KOPT-K1 (cell line): Measurements from ENCODE around the gene SCN5A.

ENCODE experiments used
- H3K27ac ChIP-seq: fragments of 200-600 bp; sonication (generic); 2 replicates; pipeline ENCODE4 v1.5.1; 2016; ENCODE audit warnings: antibody characterized with exemption, mild to moderate bottlenecking, low read depth, low read length; ENCODE audit not compliant: poor library complexity, severe bottlenecking
- H3K36me3 ChIP-seq: fragments of 200-600 bp; sonication (generic); 2 replicates; pipeline ENCODE4 v1.5.1; 2017; ENCODE audit warnings: antibody characterized with exemption, mild to moderate bottlenecking, low read length, moderate library complexity; ENCODE audit not compliant: insufficient read depth
- H3K9me3 ChIP-seq: fragments of 200-600 bp; sonication (generic); 2 replicates; pipeline ENCODE4 v1.5.1; 2017; ENCODE audit warnings: antibody characterized with exemption, low read length, mild to moderate bottlenecking; ENCODE audit not compliant: insufficient read depth, poor library complexity, severe bottlenecking

SCN5A gene

GRCh38 chr3:38649500-38650247, at the start of gene SCN5A:
TSS of gene SCN5A (minus strand) at chr3:38649687. CDS start at chr3:38633307, 16,380 bp downstream.
- H3K9me3 ChIP-seq: no peaks in the 10 kb centered on the region
- no peak within 1 kb of the TSS for H3K27ac ChIP-seq
- no peaks in the 10 kb centered on the region for H3K36me3 ChIP-seq

- Histone ChIP-seq H3K9me3 (no peaks in the 10 kb centered on the region), H3K27ac (no peak overlapping the region), H3K36me3 (no peaks in the 10 kb centered on the region)
Measured at GRCh38 chr3:38698760-38699159, 49.3 kb upstream of the SCN5A start.

- Histone ChIP-seq H3K27ac (no peak overlapping the region), H3K36me3 (no peaks in the 10 kb centered on the region), H3K9me3 (no peaks in the 10 kb centered on the region)
Measured at GRCh38 chr3:38698061-38698460, 48.6 kb upstream of the SCN5A start.

GRCh38 chr3:38696034-38696433, 46.5 kb upstream of the SCN5A start:
- no peak overlapping the region for H3K27ac ChIP-seq
- H3K36me3 ChIP-seq: no peaks in the 10 kb centered on the region
- no peaks in the 10 kb centered on the region for H3K9me3 ChIP-seq

GRCh38 chr3:38690185-38690584, 40.7 kb upstream of the SCN5A start:
- Histone ChIP-seq H3K9me3 (no peaks in the 10 kb centered on the region), H3K36me3 (no peaks in the 10 kb centered on the region), H3K27ac (no peak overlapping the region)

- Histone ChIP-seq H3K9me3 (no peaks in the 10 kb centered on the region), H3K36me3 (no peaks in the 10 kb centered on the region), H3K27ac (no peak overlapping the region)
Measured at GRCh38 chr3:38689774-38690173, 40.3 kb upstream of the SCN5A start.

GRCh38 chr3:38689346-38689745, 39.9 kb upstream of the SCN5A start:
- Histone ChIP-seq H3K27ac (no peak overlapping the region), H3K36me3 (no peaks in the 10 kb centered on the region)

GRCh38 chr3:38687321-38687720, 37.8 kb upstream of the SCN5A start:
- Histone ChIP-seq H3K27ac (no peak overlapping the region), H3K36me3 (no peaks in the 10 kb centered on the region), H3K9me3 (no peaks in the 10 kb centered on the region)

More at GRCh38 chr3:38689346-38689745, 39.9 kb upstream of the SCN5A start:
- H3K9me3 ChIP-seq: no peaks in the 10 kb centered on the region

- no peaks in the 10 kb centered on the region for H3K9me3 ChIP-seq
- H3K27ac ChIP-seq: no peak overlapping the region
- no peaks in the 10 kb centered on the region for H3K36me3 ChIP-seq
Measured at GRCh38 chr3:38684546-38684945, 35.1 kb upstream of the SCN5A start.

GRCh38 chr3:38669668-38670067, 20.2 kb upstream of the SCN5A start:
- H3K36me3 ChIP-seq: no peaks in the 10 kb centered on the region
- H3K9me3 ChIP-seq: no peaks in the 10 kb centered on the region
- H3K27ac ChIP-seq: no peak overlapping the region

- H3K36me3 ChIP-seq: no peaks in the 10 kb centered on the region
- H3K9me3 ChIP-seq: peaks cover 22% of the 10 kb centered on the region
- H3K27ac ChIP-seq: no peak overlapping the region
Measured at GRCh38 chr3:38662544-38662943, 13.1 kb upstream of the SCN5A start.

GRCh38 chr3:38658841-38659240, 9.4 kb upstream of the SCN5A start:
- H3K27ac ChIP-seq: no peak overlapping the region
- peaks cover 22% of the 10 kb centered on the region for H3K9me3 ChIP-seq
- H3K36me3 ChIP-seq: no peaks in the 10 kb centered on the region

GRCh38 chr3:38657369-38657768, 7.9 kb upstream of the SCN5A start:
- no peaks in the 10 kb centered on the region for H3K36me3 ChIP-seq
- peaks cover 10% of the 10 kb centered on the region for H3K9me3 ChIP-seq
- H3K27ac ChIP-seq: no peak overlapping the region

- Histone ChIP-seq H3K27ac (no peak overlapping the region), H3K9me3 (no peaks in the 10 kb centered on the region), H3K36me3 (no peaks in the 10 kb centered on the region)
Measured at GRCh38 chr3:38655708-38656300, 6.3 kb upstream of the SCN5A start.

- Histone ChIP-seq H3K9me3 (no peaks in the 10 kb centered on the region), H3K27ac (no peak overlapping the region), H3K36me3 (no peaks in the 10 kb centered on the region)
Measured at GRCh38 chr3:38653685-38654537, 4.4 kb upstream of the SCN5A start.
